CD4-positive, alpha-beta T cell treated with Interferon alpha-2 for 1 hour (primary cell): ENCODE data around the gene FOXD3.
"Not testable (repeated sequence)": the region's sequence is repeated elsewhere in the genome, so short reads cannot be mapped to it uniquely, and the experiment has no call there.

ENCODE experiments used
- DNase-seq, 2 donors: peaks; one replicate each; pipeline ENCODE4 v3.0.0-alpha.2; 2020 to 2022

FOXD3 gene

DNA sequence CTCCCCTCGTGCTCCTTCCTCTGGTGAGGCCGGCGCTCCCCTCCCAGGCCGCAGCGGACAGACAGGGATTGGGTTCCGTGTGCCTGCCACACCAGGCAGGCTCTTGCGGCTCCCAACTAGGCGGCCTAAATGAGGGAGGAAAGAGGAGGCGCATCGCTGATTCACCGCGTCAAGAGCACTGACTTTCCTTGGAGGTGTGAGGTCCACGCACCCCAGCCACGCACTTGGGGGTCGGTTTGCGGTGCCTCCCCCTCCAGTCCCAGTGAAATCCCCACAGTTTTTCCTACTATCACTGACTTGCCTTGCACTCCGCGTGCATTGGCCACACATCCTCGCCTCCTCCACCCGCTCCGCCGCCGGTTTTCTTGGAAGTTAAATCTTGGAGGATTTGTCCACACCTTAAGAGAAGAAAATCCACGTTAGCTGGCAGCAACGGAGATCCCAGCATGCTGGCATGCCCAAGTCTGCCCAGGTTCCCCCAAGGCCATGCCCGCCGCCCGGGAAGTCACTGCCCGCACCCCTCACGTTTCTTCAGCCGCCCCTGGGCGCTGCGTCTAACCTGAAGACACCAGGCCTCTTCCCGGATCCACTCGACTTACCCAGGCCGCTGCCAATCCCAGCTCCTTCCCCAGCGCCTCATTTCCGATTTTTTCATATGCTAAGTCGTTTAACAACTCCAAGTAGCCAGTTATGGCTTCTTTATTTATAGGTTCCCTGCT is 1.1 kb upstream of the FOXD3 start:
- no peak for DNase-seq

DNA sequence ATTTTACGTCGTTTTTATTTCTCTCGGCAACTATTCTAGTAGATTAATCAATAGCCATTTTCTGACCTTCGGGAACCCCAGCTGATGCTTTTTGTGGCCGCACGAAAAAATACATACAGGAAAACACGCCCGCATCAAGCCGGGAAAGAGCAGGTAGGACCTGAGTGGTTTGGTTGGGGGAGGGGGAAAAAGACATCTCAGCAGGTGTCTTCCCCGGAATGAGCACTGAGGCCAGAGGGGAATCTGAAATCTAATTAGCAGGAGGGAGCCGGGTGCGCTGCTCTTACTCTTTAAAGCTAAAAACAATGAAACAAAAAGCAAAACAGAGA is 618 bp upstream of the FOXD3 start:
- DNase-seq: no peak

DNA sequence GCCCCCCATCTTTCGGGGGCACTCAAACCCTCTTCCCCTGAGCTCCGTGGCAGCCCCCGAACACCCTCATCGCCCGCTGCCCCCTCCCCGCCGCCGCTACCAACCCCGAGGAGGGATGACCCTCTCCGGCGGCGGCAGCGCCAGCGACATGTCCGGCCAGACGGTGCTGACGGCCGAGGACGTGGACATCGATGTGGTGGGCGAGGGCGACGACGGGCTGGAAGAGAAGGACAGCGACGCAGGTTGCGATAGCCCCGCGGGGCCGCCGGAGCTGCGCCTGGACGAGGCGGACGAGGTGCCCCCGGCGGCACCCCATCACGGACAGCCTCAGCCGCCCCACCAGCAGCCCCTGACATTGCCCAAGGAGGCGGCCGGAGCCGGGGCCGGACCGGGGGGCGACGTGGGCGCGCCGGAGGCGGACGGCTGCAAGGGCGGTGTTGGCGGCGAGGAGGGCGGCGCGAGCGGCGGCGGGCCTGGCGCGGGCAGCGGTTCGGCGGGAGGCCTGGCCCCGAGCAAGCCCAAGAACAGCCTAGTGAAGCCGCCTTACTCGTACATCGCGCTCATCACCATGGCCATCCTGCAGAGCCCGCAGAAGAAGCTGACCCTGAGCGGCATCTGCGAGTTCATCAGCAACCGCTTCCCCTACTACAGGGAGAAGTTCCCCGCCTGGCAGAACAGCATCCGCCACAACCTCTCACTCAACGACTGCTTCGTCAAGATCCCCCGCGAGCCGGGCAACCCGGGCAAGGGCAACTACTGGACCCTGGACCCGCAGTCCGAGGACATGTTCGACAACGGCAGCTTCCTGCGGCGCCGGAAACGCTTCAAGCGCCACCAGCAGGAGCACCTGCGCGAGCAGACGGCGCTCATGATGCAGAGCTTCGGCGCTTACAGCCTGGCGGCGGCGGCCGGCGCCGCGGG is 837 bp downstream of the FOXD3 start:
- DNase-seq: peak; percentile 48 to 52

DNA sequence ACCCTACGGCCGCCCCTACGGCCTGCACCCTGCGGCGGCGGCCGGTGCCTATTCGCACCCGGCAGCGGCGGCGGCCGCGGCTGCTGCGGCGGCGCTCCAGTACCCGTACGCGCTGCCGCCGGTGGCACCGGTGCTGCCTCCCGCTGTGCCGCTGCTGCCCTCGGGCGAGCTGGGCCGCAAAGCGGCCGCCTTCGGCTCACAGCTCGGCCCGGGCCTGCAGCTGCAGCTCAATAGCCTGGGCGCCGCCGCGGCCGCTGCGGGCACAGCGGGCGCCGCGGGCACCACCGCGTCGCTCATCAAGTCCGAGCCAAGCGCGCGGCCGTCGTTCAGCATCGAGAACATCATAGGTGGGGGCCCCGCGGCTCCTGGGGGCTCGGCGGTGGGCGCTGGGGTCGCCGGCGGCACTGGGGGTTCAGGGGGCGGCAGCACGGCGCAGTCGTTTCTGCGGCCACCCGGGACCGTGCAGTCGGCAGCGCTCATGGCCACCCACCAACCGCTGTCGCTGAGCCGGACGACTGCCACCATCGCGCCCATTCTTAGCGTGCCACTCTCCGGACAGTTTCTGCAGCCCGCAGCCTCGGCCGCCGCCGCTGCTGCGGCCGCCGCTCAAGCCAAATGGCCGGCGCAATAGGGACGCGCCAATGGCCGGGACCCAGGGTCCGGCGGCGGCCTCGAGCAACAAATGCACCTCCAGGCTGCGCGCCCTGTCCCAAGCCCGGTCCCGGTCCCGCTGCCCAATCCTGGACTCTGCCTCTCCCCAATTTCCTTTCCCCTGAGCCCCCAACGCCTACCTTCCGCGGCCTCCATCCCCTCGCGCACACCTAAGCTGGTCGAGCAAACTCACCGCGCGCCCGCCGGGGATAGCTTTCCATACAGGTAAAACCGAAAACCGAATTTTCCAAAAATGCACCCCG is 1.8 kb downstream of the FOXD3 start:
- DNase-seq: no peak

DNA sequence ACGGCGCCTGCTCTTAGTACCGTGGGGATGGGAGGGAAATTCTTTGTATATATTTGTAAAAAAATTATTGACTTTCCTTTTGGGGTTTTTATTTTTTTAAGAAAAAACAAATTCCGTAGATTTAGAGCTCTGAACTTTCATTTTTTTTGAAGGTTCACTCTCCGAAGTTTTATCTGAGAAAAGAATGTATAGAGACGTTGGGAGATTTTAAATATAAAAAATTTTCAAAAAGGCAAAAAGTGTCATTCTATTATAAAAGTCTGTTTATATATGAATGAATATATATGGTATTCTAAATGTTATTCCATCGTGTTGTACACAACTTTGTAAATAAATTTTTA is 2.4 kb downstream of the FOXD3 start:
- DNase-seq: no peak

DNA sequence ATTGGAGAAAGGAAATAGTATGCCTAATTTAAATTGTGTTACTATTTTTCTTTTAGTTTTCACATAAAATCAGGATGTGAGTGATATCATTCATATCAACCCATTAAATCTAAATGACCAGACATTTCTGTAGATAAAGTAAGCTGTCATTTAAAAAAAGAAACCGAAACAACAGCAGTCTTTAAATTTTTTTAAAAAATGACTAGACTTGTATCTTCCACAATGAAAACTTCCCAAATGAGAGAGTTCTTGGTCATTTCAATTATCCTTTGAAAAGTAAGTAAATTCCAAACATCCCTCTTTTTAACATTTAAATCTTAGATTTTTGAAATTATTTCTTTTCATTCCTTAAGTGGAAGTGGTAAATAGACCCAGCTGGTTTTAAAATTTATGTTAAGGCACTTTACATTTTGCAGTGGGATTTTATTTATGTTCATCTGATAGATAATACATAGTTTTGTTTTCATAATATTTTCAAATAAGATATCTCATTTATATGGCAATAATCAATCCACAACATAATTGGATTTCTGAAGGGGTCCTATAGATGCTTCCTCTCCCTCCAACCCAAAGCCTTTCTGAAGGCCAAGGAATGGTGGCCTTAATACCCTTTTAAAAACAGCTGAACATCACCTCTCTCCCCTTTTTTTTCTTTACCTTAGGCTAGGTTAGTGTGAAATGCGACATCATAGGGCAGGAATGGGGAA is 3.1 kb downstream of the FOXD3 start:
- no peak for DNase-seq

DNA sequence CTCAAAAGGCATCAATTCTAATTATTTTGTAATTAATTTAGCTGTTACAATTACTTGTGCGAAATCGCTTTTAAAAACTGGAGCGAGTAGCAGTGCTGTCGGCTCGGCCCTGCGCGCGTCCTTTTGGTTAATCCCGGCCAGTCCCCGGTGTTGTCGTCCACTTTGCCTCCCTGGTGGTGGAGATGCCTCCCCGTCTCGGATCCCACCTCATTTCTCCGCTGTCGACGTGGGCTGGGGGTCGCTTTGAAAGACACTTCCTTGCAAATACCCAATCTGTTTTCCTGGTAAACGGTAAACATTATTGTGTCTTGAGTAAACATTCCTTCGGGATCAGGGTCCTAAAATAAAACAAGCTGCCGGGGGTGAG is 3.7 kb downstream of the FOXD3 start:
- no peak for DNase-seq

DNA sequence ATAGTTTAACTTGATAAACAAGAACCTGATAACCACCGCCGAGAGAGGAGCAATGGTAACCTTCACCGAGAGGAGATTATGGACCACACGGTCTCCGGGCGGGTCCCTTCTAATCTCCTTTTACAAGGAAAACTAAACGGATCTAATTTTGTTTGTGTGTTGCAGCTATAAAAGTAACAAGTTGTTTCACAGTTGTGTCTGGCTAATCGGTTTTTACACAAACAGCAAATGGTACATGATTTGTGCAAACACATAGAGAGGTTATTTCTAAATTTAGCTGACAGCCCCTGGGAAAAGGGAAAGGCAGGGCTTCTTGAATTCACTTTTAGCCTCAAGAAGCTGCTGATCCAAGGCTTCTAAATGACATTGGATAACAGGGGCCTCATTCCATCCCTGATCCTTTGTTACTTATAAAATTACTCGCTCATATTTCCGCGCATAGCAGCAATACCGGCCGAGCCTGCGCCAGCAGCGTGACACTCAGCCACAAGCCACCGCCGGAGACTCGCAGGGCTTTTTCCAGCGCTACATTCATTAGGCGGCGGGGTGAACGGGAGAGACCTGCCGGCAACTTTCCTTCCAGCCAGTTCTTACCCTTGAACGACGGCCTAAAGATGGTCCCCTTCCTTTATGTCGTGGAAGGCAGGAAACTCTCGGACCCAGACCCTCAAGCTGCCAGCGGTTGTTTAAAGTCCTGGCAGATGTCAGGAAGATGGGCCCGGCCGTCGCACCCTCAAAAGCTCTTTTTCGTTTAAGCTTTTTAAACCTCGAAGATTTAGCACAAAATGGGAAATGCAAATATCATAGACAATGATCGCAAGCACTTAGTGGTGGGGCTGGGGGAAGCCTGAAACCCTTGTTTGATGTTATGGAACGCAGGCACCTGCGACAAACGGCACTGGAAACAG is 4.4 kb downstream of the FOXD3 start:
- DNase-seq: peak in 1 of 2 donors; percentile 7

DNA sequence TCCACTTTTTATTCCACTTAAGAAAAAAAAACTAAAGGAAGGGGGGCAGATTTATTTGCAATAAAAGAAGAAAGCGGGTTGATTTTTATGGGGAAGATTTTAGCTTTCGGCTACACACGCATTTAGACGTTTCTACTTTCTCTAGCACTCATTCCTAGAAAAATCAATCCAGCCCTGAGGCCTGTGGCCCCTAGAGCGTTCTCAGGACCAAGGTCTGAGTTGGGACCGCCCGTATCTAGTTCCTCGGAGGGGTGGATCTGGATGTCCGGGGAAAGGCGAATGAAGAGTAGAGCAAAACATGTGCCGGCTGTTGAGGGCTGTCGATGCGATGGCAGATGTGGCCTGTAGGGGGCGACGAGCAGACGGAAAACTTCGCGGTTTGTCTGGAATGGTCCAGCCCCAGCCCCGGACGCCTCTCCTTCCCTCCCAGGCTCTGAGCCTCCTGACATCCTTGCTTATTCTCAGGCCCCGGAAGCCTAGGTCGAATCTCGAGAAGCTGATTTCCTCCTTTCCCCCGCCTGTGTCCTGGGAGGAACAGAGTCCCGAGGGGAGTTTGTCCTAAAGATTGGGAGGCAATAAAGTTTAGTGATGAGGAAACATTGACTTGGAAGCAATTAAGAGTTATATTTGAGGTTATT is 5.2 kb downstream of the FOXD3 start:
- peak; percentile 35 to 46 for DNase-seq

DNA sequence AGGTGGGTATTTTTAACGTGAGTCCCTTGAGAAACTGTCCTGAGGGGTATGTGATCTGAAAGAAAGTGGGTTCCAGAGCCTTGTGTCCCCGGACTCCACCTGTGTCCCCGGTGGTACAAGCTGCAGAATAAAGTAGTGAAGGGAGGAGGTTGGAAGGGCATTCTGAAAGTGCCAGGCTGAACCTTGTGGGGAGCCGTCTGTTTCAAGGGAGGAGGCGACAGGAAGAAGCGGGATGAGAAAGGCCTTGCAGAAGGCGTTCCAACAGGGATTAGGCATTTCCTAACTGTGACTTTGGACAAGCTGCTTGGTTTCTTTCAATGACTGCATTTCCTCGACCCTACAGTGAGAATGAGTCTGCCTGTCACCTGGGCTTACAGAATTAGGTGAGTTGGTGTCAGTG is 5.8 kb downstream of the FOXD3 start:
- DNase-seq: no peak

DNA sequence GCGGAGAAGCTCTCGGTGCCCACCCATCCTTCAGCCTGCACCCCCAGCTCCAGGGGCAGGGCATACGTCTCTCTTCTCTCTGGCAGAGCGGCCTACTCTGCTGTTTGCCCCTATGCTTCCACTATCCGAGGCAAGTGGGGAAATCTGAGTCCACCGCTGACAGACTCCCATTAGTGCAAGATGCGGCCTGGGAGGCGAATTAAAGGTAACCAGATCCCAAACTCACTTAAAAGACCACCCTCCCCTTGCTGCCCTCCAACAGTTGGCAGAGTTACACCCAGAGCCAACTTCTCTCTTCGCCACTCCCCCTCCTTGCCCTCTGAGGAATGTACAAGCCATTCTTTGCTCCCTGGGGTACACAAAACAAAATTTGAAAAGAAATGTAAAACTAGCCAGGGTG is 6.4 kb downstream of the FOXD3 start:
- DNase-seq: no peak

DNA sequence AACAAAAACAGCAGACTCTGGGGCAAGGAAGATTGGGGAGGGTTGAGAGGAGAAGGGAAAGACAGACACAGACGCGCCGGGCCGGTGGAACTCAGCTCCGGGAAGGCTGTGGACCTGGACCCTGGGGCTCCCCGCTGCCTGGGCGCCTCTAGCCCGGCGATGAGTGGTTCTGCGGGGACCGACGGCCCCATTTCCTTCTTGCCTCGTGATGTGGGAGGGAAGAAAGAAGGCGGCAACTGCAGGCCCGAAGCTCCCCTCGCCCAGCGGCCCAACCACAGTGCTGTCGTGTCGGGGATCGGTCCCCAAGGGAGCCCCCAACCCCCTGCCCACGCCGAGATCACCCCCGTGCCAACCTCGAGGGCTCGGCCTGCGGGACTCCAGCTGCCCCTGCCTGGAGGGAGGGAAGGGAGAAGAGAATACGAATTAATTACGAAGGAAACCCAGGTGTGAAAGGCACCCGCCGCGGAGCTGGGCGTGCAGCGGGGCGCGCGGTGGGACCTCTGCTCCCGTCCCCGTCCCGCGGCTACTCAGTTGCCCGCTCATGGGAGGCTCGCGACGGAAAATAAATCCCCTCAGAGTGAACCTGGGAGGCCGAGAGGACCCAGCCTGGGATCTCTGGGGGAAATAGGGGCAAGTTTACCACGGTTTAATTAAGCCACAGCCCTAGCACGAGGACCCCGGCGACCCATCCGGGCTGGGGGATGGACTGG is 7.4 kb downstream of the FOXD3 start:
- no peak for DNase-seq

DNA sequence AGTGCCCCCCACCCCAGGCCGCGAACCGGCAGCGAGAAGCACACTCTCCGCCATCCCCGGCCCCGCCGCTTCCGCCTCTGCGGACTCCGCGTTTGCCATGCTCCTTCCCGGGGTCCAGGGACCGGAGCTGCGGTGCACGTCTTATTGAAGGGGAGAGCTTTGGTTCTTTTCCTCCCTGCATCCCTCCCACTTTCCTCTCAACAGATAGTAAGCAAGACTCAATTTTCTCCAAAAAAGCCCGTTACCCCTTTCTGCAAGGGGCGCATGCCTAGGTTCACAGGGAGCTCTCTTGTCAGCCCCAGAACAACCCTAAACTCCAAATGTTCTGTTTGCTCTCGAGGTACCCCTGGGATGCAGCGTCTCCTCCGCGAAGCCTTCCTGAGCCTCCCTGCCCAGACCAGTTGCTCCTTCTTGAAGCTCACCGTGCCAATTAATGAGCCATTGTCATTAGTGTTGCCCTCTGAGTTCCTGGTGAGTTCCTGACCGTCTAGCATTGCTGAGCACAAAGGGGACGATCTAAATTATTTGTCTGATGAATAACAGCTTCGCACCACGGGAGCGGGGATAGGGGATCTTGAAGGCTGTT is 8.1 kb downstream of the FOXD3 start:
- no peak for DNase-seq

DNA sequence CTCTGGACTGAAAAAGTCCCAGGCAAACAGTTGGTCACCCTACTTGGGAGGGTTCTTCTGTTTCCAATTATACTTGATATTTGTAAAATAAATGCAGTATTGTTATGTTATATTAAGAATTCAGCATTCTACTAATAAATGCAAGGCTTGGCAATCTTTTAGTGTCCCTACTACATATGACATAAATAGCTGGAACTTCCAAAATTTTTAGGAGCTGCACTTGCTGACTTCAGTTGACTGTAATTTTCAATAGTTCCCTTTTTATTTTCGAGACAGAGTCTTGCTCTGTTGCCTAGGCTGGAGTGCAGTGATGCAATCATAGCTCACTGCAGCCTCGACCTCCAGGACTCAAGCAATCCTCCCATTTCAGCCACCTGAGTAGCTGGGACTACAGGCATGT is 20.0 kb downstream of the FOXD3 start:
- DNase-seq: no peak

DNA sequence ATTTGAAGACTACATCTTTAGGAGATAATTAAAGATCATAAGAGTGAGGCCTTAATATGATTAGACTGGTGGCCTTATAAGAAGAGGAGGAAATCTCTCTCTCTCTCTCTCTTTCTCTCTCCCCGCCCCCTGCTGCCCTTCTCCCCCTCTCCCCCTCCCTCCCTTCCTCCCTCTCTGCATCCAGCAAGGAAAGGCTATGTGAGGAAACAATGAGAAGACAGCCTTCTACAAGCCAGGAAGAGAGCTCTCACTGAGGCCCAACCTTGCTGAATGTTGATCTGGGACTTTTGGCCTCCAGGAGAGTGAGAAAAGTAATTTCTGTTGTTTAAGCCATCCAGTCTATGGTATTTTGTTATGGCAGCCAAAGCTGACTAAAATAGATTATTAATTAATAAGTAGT is 21.6 kb downstream of the FOXD3 start:
- no peak for DNase-seq

DNA sequence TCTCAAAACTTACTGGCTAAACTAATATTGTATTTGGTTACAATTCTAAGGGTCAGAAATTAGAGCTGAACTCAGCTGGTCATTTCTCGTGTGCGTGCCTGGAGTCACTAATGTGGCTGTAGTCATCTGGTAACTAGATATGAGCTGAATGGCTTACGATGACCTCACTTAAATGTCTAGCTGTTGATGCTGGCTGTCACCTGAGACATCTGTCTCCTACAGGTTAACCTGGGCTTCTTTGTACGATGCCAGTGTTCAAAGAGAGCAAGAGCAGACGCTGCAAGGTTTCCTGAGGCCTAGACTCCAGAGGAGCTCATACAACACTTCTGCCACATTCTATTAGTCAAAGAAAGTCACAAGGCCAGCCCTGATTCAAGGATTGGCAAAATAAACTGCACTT is 28.0 kb downstream of the FOXD3 start:
- no peak for DNase-seq

DNA sequence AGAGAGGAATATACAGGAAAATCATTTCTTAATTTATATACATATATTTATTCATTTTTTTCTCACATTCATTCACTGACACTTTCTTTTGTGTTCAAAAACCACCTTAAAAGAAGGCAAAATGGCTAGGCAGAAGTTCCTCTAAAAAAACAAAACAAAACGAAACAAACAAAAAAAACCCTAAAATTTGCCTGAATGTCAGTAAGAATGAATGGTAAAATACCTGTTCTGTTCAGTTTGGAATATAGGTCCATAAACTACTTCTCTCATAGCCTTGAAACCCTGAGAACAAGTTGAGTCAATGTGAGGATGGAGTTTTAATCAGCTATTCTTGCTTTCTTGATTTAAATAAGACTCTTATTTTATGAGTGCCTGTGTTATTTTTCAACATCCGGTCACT is 30.4 kb downstream of the FOXD3 start:
- no peak for DNase-seq

DNA sequence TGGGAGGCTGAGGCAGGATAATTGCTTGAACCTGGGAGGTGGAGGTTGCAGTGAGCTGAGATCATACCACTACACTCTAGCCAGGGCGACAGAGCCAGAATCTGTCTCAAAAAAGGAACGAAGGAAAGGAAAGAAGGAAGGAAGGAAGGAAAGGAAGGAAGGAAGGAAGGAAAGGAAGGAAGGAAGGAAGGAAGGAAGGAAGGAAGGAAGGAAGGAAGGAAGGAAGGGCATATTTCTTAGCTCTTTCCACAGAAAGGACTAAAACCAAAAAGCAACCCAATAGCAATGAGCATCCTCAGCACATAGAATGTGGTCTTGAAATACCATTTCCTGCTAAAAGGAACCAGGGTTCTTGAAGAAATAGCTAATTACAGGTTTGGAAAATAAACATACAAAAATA is 33.9 kb downstream of the FOXD3 start:
- not testable (repeated sequence) for DNase-seq

DNA sequence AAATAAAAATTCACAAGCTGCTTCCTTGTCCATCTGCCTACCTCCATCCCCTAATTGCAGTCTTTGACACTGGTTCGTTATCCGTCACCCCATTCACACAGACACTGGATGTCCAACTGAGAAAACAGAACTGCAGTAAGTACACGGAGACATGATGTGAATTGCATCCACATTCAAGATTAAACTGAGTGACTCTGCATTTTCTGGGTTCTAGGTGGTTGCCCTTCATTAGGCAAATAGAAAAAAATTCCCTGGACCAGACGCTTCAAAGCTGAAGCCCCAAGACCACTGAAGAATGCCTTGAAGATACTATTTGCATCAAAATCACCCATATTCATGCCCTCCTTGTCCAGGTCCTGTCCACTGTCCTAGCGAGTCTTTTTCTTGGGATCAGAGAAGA is 37.2 kb downstream of the FOXD3 start:
- no peak for DNase-seq

DNA sequence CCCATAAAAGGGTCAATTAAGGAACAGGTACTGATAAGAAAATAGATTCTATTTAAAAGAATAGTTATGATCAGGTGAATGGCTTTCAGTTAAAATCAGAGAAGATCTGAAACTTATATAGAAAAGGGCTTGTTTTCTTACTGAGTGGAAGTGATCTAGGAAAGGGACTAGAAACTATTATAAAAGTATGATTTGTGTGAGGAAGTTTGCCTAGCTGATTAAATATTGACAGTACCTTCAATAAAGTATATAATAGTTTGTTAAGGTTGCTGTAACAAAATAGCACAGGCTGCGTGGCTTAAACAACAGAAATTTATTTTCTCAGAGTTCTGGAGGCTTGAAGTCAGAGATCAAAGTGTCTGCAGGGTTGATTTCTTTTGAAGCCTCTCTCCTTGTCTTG is 39.7 kb downstream of the FOXD3 start:
- no peak for DNase-seq
